DOHH2 (cell line): ENCODE measurements around the gene CD151.

Experiments used
- H3F3A ChIP-seq: fragments of 200-600 bp; sonication (generic), shearing (Covaris generic); 2 replicates; pipeline ENCODE4 v1.6.0; 2016; ENCODE audit warnings: antibody characterized with exemption, mild to moderate bottlenecking; ENCODE audit not compliant: control insufficient read depth, insufficient read depth
- H3K27ac ChIP-seq: fragments of 200-600 bp; sonication (generic); 2 replicates; pipeline ENCODE4 v1.5.1; 2014; ENCODE audit warnings: low read depth, mild to moderate bottlenecking, low read length, moderate library complexity
- H3K27me3 ChIP-seq: fragments of 200-600 bp; sonication (generic); 2 replicates; pipeline ENCODE4 v1.6.1; 2014; ENCODE audit warnings: mild to moderate bottlenecking, low read length, mixed read lengths; ENCODE audit not compliant: control insufficient read depth
- H3K36me3 ChIP-seq: fragments of 200-600 bp; sonication (generic); 2 replicates; pipeline ENCODE4 v1.6.1; 2014; ENCODE audit warnings: mild to moderate bottlenecking, low read length, moderate library complexity, mixed read lengths; ENCODE audit not compliant: control insufficient read depth
- H3K4me1 ChIP-seq: fragments of 200-600 bp; sonication (generic); 2 replicates; pipeline ENCODE4 v1.6.1; 2014; ENCODE audit warnings: mild to moderate bottlenecking, low read length, mixed read lengths; ENCODE audit not compliant: control insufficient read depth
- H3K4me2 ChIP-seq: fragments of 200-600 bp; sonication (generic); 2 replicates; pipeline ENCODE4 v1.6.0; 2014; ENCODE audit warnings: mild to moderate bottlenecking, low read length, moderate library complexity
- H3K4me3 ChIP-seq: fragments of 200-600 bp; sonication (generic); 2 replicates; pipeline ENCODE4 v1.5.1; 2014; ENCODE audit warnings: mild to moderate bottlenecking, low read length, mixed read lengths
- H3K79me2 ChIP-seq: fragments of 200-600 bp; sonication (generic); 2 replicates; pipeline ENCODE4 v1.6.1; 2014; ENCODE audit warnings: mild to moderate bottlenecking, low read length, mixed read lengths; ENCODE audit not compliant: control insufficient read depth
- H3K9me2 ChIP-seq: fragments of 200-600 bp; sonication (generic); replicated peaks from 2 replicates; pipeline ENCODE4 v1.6.1; 2014; ENCODE audit warnings: mild to moderate bottlenecking, low read length, mixed read lengths; ENCODE audit not compliant: control insufficient read depth
- H3K9me3 ChIP-seq: fragments of 200-600 bp; sonication (generic); 2 replicates; pipeline ENCODE4 v1.6.1; 2014; ENCODE audit warnings: antibody characterized with exemption, low read length, mixed read lengths; ENCODE audit not compliant: control insufficient read depth, insufficient read depth
- H4K20me1 ChIP-seq: fragments of 200-600 bp; sonication (generic); 2 replicates; pipeline ENCODE4 v1.6.0; 2014; ENCODE audit warnings: low read depth, mild to moderate bottlenecking, antibody characterized with exemption, low read length, moderate library complexity; ENCODE audit not compliant: control insufficient read depth, insufficient read depth
- EZH2phosphoT487 ChIP-seq: fragments of 200-600 bp; sonication (generic); IDR thresholded peaks from 2 replicates; pipeline ENCODE4 v1.6.1; 2017; ENCODE audit warnings: borderline replicate concordance, mild to moderate bottlenecking, antibody characterized with exemption, low read length, moderate library complexity, mixed read lengths
- TF ChIP-seq, protein P1 (sequence below): fragments of 200-600 bp; sonication (generic); IDR thresholded peaks from one replicate; pipeline ENCODE4 v1.5.1; 2014; ENCODE audit warnings: antibody characterized with exemption, mild to moderate bottlenecking, low read depth, low read length; ENCODE audit not compliant: poor library complexity, severe bottlenecking

The CD151 gene

DNA sequence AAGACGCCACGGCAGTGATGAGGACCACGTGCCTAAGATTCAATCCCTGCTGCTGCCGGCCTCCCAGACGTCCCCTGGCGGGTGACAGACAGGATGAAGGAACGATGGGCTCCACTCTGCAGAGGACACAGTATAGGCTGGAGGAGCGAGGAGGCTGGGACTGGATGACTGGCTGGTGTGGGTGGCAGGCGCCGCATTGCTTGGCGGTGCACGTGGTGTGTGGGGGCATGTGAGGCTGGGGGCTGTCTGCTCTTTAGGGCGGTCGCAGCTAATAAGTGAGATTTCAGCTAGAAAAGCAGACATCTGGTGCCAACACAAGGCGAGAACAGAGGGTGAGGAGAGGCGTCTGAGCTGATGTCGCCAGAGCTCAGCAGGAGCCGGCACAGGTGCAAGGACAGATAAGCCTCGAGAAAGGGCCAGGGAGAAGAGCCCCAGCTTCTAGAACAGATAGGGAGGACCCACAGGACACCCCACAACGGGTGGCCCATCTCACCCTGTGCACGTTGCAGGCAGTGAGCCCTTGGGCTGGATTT is 43.1 kb downstream of the CD151 start:
- H3K36me3 ChIP-seq = peaks cover 16% of the 10 kb centered on the region
- H3K27ac ChIP-seq = no peak overlapping the region

GRCh38 chr11:876545-876944 is 43.8 kb downstream of the CD151 start:
- Histone ChIP-seq H3K4me1 (no peaks in the 10 kb centered on the region), H3K9me3 (no peaks in the 10 kb centered on the region), H3K4me3 (no peak overlapping the region), H3K4me2 (no peak overlapping the region), H3K27ac (no peak overlapping the region), H3K27me3 (no peaks in the 10 kb centered on the region), H3K36me3 (peaks cover 17% of the 10 kb centered on the region), H3K79me2 (no peaks in the 10 kb centered on the region), H4K20me1 (no peaks in the 10 kb centered on the region; the same call in 1 of the 2 replicates), H3K9me2 (no peaks in the 10 kb centered on the region), H3F3A (0 out of 2 replicates have a peak, but pooled peaks cover 2% of the 10 kb centered on the region)
- TF ChIP-seq EZH2phosphoT487 = no peak
- TF ChIP-seq, protein P1, sequence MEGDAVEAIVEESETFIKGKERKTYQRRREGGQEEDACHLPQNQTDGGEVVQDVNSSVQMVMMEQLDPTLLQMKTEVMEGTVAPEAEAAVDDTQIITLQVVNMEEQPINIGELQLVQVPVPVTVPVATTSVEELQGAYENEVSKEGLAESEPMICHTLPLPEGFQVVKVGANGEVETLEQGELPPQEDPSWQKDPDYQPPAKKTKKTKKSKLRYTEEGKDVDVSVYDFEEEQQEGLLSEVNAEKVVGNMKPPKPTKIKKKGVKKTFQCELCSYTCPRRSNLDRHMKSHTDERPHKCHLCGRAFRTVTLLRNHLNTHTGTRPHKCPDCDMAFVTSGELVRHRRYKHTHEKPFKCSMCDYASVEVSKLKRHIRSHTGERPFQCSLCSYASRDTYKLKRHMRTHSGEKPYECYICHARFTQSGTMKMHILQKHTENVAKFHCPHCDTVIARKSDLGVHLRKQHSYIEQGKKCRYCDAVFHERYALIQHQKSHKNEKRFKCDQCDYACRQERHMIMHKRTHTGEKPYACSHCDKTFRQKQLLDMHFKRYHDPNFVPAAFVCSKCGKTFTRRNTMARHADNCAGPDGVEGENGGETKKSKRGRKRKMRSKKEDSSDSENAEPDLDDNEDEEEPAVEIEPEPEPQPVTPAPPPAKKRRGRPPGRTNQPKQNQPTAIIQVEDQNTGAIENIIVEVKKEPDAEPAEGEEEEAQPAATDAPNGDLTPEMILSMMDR = no peak

More for the DNA sequence above, 43.1 kb downstream of the CD151 start:
- H3K9me3 ChIP-seq = no peaks in the 10 kb centered on the region
- no peaks in the 10 kb centered on the region for H3K4me1 ChIP-seq
- no peaks in the 10 kb centered on the region for H3K27me3 ChIP-seq
- H3F3A ChIP-seq = 0 out of 2 replicates have a peak, but pooled peaks cover 2% of the 10 kb centered on the region
- no peak overlapping the region for H3K4me2 ChIP-seq
- no peak overlapping the region for H3K4me3 ChIP-seq
- no peaks in the 10 kb centered on the region for H3K79me2 ChIP-seq
- H3K9me2 ChIP-seq = no peaks in the 10 kb centered on the region
- no peaks in the 10 kb centered on the region; the same call in 1 of the 2 replicates for H4K20me1 ChIP-seq
- TF ChIP-seq, protein P1 = no peak
- no peak for TF ChIP-seq EZH2phosphoT487

DNA sequence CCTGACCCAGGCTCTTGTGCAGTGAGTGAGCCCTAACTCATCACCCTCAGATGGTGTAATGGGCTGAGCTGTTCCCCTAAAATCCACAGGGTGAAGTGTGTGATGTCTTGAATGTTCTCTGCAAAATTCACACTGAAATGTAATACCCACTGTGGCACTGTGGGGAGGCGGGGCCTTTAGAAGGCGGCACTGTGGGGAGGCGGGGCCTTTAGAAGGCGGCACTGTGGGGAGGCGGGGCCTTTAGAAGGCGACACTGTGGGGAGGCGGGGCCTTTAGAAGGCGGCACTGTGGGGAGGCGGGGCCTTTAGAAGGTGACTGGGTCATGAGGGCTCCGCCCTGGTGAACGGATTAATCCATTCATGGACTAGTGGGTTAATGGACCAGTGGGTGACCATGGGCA is 44.8 kb downstream of the CD151 start:
- TF ChIP-seq, protein P1 = no peak
- TF ChIP-seq EZH2phosphoT487 = no peak
- no peak overlapping the region for H3K4me2 ChIP-seq
- H3K27me3 ChIP-seq = no peaks in the 10 kb centered on the region
- no peaks in the 10 kb centered on the region; the same call in 1 of the 2 replicates for H4K20me1 ChIP-seq
- H3K36me3 ChIP-seq = peaks cover 17% of the 10 kb centered on the region
- H3K79me2 ChIP-seq = no peaks in the 10 kb centered on the region
- H3K9me2 ChIP-seq = no peaks in the 10 kb centered on the region
- no peaks in the 10 kb centered on the region for H3K4me1 ChIP-seq
- H3F3A ChIP-seq = 0 out of 2 replicates have a peak, but pooled peaks cover 2% of the 10 kb centered on the region
- no peak overlapping the region for H3K4me3 ChIP-seq
- H3K27ac ChIP-seq = no peak overlapping the region
- H3K9me3 ChIP-seq = no peaks in the 10 kb centered on the region
